ENCODE measurements around the gene DPH2.
A peak's percentile ranks its signal among the peaks of the same experiment; 100 is the strongest.

The DPH2 gene

GRCh38 chr1:43944860-43945259 is 24.9 kb upstream of the DPH2 start:
- no peak for DNase-seq

GRCh38 chr1:43945674-43946235 is 24.1 kb upstream of the DPH2 start:
- no peak for DNase-seq

- peak; percentile 99 for DNase-seq
These were observed 23.4 kb upstream of the DPH2 start, which contains the start of gene IPO13 for GRCh38 chr1:43946236-43947060. Gene IPO13 (plus strand): TSS chr1:43946950. CDS start chr1:43947601, 651 bp downstream.

GRCh38 chr1:43947061-43947873 is 22.5 kb upstream of the DPH2 start:
- no peak for DNase-seq

- DNase-seq, result no peak
These were observed 21.9 kb upstream of the DPH2 start for GRCh38 chr1:43947874-43948437.

GRCh38 chr1:43949678-43950077 is 20.1 kb upstream of the DPH2 start:
- DNase-seq, result no peak

GRCh38 chr1:43951021-43951985 is 18.5 kb upstream of the DPH2 start:
- no peak for DNase-seq

- peak; percentile 89 for DNase-seq
These were observed 17.0 kb upstream of the DPH2 start for GRCh38 chr1:43952731-43953346.

GRCh38 chr1:43953361-43953760 is 16.4 kb upstream of the DPH2 start:
- DNase-seq, result no peak

GRCh38 chr1:43954036-43954435 is 15.8 kb upstream of the DPH2 start:
- no peak for DNase-seq

- no peak for DNase-seq
These were observed 13.6 kb upstream of the DPH2 start for GRCh38 chr1:43956234-43956633.

- DNase-seq, result no peak
These were observed 12.3 kb upstream of the DPH2 start for GRCh38 chr1:43957407-43958040.

GRCh38 chr1:43958351-43959255 is 11.2 kb upstream of the DPH2 start:
- DNase-seq, result no peak

- no peak for DNase-seq
These were observed 9.0 kb upstream of the DPH2 start for GRCh38 chr1:43960798-43961197.

- no peak for DNase-seq
These were observed 8.1 kb upstream of the DPH2 start for GRCh38 chr1:43961692-43962091.

GRCh38 chr1:43962324-43962723 is 7.5 kb upstream of the DPH2 start:
- no peak for DNase-seq

- DNase-seq, result no peak
These were observed 6.8 kb upstream of the DPH2 start for GRCh38 chr1:43963006-43963405.

GRCh38 chr1:43963890-43964289 is 5.9 kb upstream of the DPH2 start:
- no peak for DNase-seq

- no peak for DNase-seq
These were observed 4.5 kb upstream of the DPH2 start for GRCh38 chr1:43965316-43965715.

- DNase-seq, result peak; percentile 74
These were observed 1.4 kb upstream of the DPH2 start for GRCh38 chr1:43968348-43968948.
